ENCODE data around the gene UTRN. TPM values are rescaled to one million over a fixed set of nuclear protein-coding genes. Genes with fewer than 3 reads are reported as not detected.

UTRN gene
- total RNA-seq, 1 experiment from 2014 or later = 79.7 TPM

- no peak overlapping the region for H4K8ac ChIP-seq (replicated peaks; ENCODE audit: insufficient read length, low read depth, low read length)
- H3K4me2 ChIP-seq (ENCODE audit: insufficient read depth, insufficient read length, low read length) = no peak overlapping the region
- H3K4ac ChIP-seq (ENCODE audit: low read depth, low read length) = no peak overlapping the region
- no peaks in the 10 kb centered on the region for H3K9me3 ChIP-seq (ENCODE audit: control insufficient read depth, low read depth, low read length)
- Mint-ChIP-seq H3K4me1 (peaks cover 22 to 25% of the 10 kb centered on the region in 2 experiments), H3K4me3 (no peak overlapping the region), H3K27ac (peak overlapping the region in 2 of 3 experiments; percentile 1 to 2; a peak in 1 of 7 replicates), H3K9me3 (no peaks in the 10 kb centered on the region), H3K27me3 (ENCODE audit: low read depth) (no peaks in the 10 kb centered on the region), H3K36me3 (ENCODE audit: insufficient read depth in 1 of 3, low read depth in 3 of 3) (peaks cover 9 to 15% (median 9%) of the 10 kb centered on the region in 3 experiments; a peak in 6 of 7 replicates)
- H4K91ac ChIP-seq (ENCODE audit: insufficient read length, low read depth, low read length) = no peak overlapping the region
- H3K23ac ChIP-seq (ENCODE audit: insufficient read length, low read depth, low read length) = no peak overlapping the region
- no peak overlapping the region for H2BK12ac ChIP-seq (ENCODE audit: insufficient read length, low read depth, low read length)
- H3K27ac ChIP-seq (ENCODE audit: insufficient read length, low read depth, low read length) = no peak overlapping the region
- H2BK15ac ChIP-seq (ENCODE audit: low read depth, low read length) = no peak overlapping the region
- H3K27me3 ChIP-seq (ENCODE audit: insufficient read depth, low read length) = no peaks in the 10 kb centered on the region
- H3K4me1 ChIP-seq (ENCODE audit: insufficient read depth, low read length) = no peaks in the 10 kb centered on the region; the same call in 1 of the 2 replicates
- DNase-seq = no peak
- H3K23me2 ChIP-seq (ENCODE audit: insufficient read length, low read depth, low read length, poor library complexity, severe bottlenecking) = no peaks in the 10 kb centered on the region
- H3K14ac ChIP-seq (ENCODE audit: insufficient read depth, low read length) = no peak overlapping the region
- H3K79me2 ChIP-seq (ENCODE audit: insufficient read depth, low read length) = no peaks in the 10 kb centered on the region
- WGBS (ENCODE audit: extremely low coverage, insufficient read length, low lambda C conversion rate) = no CpG with 5 or more reads among the region's 3 CpGs
- H2BK5ac ChIP-seq (ENCODE audit: insufficient read length, low read length) = no peak overlapping the region
- no peak overlapping the region for H3K18ac ChIP-seq (ENCODE audit: insufficient read length, low read depth, low read length)
- no peak overlapping the region for H2BK120ac ChIP-seq (ENCODE audit: low read depth, low read length, poor library complexity, severe bottlenecking)
- H4K5ac ChIP-seq (ENCODE audit: insufficient read length, low read depth, low read length) = no peak overlapping the region
- H2BK20ac ChIP-seq (ENCODE audit: low read depth, low read length, poor library complexity, severe bottlenecking) = no peak overlapping the region
- H4K20me1 ChIP-seq (ENCODE audit: control insufficient read depth, insufficient read depth, insufficient read length) = no peaks in the 10 kb centered on the region
- no peak overlapping the region for H3K56ac ChIP-seq (ENCODE audit: insufficient read length, low read depth, low read length)
- no peak overlapping the region for H2AFZ ChIP-seq (ENCODE audit: low read length)
- no peak for TF ChIP-seq CTCF (conservative IDR thresholded peaks at IDR 0.05)
- H3K79me1 ChIP-seq (ENCODE audit: insufficient read depth, low read depth, low read length, poor library complexity, severe bottlenecking) = no peaks in the 10 kb centered on the region
- no peak overlapping the region for H2AK5ac ChIP-seq (ENCODE audit: insufficient read length, low read length)
- no peak overlapping the region for H3T11ph ChIP-seq (ENCODE audit: low read length)
- H3K9ac ChIP-seq (ENCODE audit: extremely low read depth, insufficient read length, low read length) = no peak overlapping the region
Measured at GRCh38 chr6:144307880-144308279, 22.7 kb downstream of the UTRN start.
